ENCODE results near the gene SDK2. TPM values are rescaled to one million over a fixed set of nuclear protein-coding genes. Genes with fewer than 3 reads are reported as not detected.

The SDK2 gene
- total and polyA plus RNA-seq, 2 experiments from 2014 or later: 0.74 to 5.1 TPM

GRCh38 chr17:73593249-73593965 is 50.8 kb downstream of the SDK2 start:
- H3K79me2 ChIP-seq (replicated peaks; ENCODE audit: insufficient read depth): no peaks in the 10 kb centered on the region
- no peaks in the 10 kb centered on the region for H3K36me3 ChIP-seq (ENCODE audit: insufficient read depth)
- no peaks in the 10 kb centered on the region for H3K4me1 ChIP-seq (ENCODE audit: insufficient read depth)
- H3K27me3 Mint-ChIP-seq (ENCODE audit: insufficient read depth, low read depth, poor library complexity): peaks cover 3% of the 10 kb centered on the region
- H3K27me3 ChIP-seq (ENCODE audit: insufficient read depth): no peaks in the 10 kb centered on the region
- no peak overlapping the region for H3K27ac Mint-ChIP-seq
- H3K4me3 Mint-ChIP-seq: no peak overlapping the region
- no peak for TF ChIP-seq NANOG (IDR thresholded peaks at IDR 0.05; ENCODE audit: borderline replicate concordance)
- no peak for TF ChIP-seq ZNF331 (CRISPR knock-in tag; IDR thresholded peaks at IDR 0.05; ENCODE audit: low read depth)
- no peak for TF ChIP-seq CTCF (conservative IDR thresholded peaks at IDR 0.05; ENCODE audit: low read depth in 2 of 2)
- no peak for TF ChIP-seq EZH2phosphoT487 (IDR thresholded peaks at IDR 0.05; ENCODE audit: unreplicated experiment)
- no peak for TF ChIP-seq ZNF114 (CRISPR knock-in tag; IDR thresholded peaks at IDR 0.05)
- TF ChIP-seq POLR2AphosphoS5 (IDR thresholded peaks at IDR 0.05; ENCODE audit: low read depth): no peak
- TF ChIP-seq EZH2 (IDR thresholded peaks at IDR 0.05; ENCODE audit: low read depth, unreplicated experiment): no peak
- TF ChIP-seq JUNB (IDR thresholded peaks at IDR 0.05; ENCODE audit: unreplicated experiment): no peak
- TF ChIP-seq, protein P1, sequence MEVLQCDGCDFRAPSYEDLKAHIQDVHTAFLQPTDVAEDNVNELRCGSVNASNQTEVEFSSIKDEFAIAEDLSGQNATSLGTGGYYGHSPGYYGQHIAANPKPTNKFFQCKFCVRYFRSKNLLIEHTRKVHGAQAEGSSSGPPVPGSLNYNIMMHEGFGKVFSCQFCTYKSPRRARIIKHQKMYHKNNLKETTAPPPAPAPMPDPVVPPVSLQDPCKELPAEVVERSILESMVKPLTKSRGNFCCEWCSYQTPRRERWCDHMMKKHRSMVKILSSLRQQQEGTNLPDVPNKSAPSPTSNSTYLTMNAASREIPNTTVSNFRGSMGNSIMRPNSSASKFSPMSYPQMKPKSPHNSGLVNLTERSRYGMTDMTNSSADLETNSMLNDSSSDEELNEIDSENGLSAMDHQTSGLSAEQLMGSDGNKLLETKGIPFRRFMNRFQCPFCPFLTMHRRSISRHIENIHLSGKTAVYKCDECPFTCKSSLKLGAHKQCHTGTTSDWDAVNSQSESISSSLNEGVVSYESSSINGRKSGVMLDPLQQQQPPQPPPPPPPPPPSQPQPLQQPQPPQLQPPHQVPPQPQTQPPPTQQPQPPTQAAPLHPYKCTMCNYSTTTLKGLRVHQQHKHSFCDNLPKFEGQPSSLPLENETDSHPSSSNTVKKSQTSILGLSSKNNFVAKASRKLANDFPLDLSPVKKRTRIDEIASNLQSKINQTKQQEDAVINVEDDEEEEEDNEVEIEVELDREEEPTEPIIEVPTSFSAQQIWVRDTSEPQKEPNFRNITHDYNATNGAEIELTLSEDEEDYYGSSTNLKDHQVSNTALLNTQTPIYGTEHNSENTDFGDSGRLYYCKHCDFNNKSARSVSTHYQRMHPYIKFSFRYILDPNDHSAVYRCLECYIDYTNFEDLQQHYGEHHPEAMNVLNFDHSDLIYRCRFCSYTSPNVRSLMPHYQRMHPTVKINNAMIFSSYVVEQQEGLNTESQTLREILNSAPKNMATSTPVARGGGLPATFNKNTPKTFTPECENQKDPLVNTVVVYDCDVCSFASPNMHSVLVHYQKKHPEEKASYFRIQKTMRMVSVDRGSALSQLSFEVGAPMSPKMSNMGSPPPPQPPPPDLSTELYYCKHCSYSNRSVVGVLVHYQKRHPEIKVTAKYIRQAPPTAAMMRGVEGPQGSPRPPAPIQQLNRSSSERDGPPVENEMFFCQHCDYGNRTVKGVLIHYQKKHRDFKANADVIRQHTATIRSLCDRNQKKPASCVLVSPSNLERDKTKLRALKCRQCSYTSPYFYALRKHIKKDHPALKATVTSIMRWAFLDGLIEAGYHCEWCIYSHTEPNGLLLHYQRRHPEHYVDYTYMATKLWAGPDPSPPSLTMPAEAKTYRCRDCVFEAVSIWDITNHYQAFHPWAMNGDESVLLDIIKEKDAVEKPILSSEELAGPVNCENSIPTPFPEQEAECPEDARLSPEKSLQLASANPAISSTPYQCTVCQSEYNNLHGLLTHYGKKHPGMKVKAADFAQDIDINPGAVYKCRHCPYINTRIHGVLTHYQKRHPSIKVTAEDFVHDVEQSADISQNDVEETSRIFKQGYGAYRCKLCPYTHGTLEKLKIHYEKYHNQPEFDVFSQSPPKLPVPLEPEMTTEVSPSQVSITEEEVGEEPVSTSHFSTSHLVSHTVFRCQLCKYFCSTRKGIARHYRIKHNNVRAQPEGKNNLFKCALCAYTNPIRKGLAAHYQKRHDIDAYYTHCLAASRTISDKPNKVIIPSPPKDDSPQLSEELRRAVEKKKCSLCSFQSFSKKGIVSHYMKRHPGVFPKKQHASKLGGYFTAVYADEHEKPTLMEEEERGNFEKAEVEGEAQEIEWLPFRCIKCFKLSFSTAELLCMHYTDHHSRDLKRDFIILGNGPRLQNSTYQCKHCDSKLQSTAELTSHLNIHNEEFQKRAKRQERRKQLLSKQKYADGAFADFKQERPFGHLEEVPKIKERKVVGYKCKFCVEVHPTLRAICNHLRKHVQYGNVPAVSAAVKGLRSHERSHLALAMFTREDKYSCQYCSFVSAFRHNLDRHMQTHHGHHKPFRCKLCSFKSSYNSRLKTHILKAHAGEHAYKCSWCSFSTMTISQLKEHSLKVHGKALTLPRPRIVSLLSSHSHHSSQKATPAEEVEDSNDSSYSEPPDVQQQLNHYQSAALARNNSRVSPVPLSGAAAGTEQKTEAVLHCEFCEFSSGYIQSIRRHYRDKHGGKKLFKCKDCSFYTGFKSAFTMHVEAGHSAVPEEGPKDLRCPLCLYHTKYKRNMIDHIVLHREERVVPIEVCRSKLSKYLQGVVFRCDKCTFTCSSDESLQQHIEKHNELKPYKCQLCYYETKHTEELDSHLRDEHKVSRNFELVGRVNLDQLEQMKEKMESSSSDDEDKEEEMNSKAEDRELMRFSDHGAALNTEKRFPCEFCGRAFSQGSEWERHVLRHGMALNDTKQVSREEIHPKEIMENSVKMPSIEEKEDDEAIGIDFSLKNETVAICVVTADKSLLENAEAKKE (CRISPR knock-in tag; IDR thresholded peaks at IDR 0.05): no peak
- TF ChIP-seq, protein P2, sequence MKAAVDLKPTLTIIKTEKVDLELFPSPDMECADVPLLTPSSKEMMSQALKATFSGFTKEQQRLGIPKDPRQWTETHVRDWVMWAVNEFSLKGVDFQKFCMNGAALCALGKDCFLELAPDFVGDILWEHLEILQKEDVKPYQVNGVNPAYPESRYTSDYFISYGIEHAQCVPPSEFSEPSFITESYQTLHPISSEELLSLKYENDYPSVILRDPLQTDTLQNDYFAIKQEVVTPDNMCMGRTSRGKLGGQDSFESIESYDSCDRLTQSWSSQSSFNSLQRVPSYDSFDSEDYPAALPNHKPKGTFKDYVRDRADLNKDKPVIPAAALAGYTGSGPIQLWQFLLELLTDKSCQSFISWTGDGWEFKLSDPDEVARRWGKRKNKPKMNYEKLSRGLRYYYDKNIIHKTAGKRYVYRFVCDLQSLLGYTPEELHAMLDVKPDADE (IDR thresholded peaks at IDR 0.05): no peak
- no peak for TF ChIP-seq STAT1 (IDR thresholded peaks at IDR 0.05; ENCODE audit: unreplicated experiment)
- no peak for TF ChIP-seq CREB1 (CRISPR knock-in tag; IDR thresholded peaks at IDR 0.05; ENCODE audit: low read depth)
- H3K4me1 Mint-ChIP-seq: peaks cover 20% of the 10 kb centered on the region
- H3K4me3 ChIP-seq: no peak overlapping the region
- H3K27ac ChIP-seq (ENCODE audit: low read depth): no peak overlapping the region
- no peaks in the 10 kb centered on the region for H3K9me3 Mint-ChIP-seq
- no peak for DNase-seq (ENCODE audit: low spot score)
- H3K36me3 Mint-ChIP-seq (ENCODE audit: low read depth): no peaks in the 10 kb centered on the region
- no peak overlapping the region for H2AFZ ChIP-seq
- H3K4me2 ChIP-seq: no peak overlapping the region
- H3F3A ChIP-seq (replicated peaks; ENCODE audit: low read depth): no peaks in the 10 kb centered on the region
- no peaks in the 10 kb centered on the region for H3K9me2 ChIP-seq (ENCODE audit: insufficient read depth)
- no peak for ATAC-seq
- no peaks in the 10 kb centered on the region for H4K20me1 ChIP-seq (replicated peaks; ENCODE audit: insufficient read depth)
